Daoy (cell line): ENCODE measurements around the gene WDFY2. TPM values are rescaled to one million over a fixed set of nuclear protein-coding genes. Genes with fewer than 3 reads are reported as not detected.
A peak's percentile ranks its signal among the peaks of the same experiment; 100 is the strongest.

Experiments used
- DNase-seq: peaks from one replicate; pipeline ENCODE4 v3.0.0-alpha.2; 2015; ENCODE audit warnings: low read depth
- total RNA-seq: library from RNA; depleted of rRNA; stranded (reverse); fragments of >200 nt; shearing (Covaris generic); gene quantifications from 2 replicates; pipeline ENCODE4 v1.2.3, GENCODE V29; 2014

WDFY2 gene
- total RNA-seq, 1 experiment from 2014 or later: 4.5 TPM

- DNase-seq: no peak
Measured at GRCh38 chr13:51795419-51795818, 211.2 kb downstream of the WDFY2 start.

- DNase-seq: no peak
Measured at GRCh38 chr13:51796546-51796945, 212.3 kb downstream of the WDFY2 start.

DNA sequence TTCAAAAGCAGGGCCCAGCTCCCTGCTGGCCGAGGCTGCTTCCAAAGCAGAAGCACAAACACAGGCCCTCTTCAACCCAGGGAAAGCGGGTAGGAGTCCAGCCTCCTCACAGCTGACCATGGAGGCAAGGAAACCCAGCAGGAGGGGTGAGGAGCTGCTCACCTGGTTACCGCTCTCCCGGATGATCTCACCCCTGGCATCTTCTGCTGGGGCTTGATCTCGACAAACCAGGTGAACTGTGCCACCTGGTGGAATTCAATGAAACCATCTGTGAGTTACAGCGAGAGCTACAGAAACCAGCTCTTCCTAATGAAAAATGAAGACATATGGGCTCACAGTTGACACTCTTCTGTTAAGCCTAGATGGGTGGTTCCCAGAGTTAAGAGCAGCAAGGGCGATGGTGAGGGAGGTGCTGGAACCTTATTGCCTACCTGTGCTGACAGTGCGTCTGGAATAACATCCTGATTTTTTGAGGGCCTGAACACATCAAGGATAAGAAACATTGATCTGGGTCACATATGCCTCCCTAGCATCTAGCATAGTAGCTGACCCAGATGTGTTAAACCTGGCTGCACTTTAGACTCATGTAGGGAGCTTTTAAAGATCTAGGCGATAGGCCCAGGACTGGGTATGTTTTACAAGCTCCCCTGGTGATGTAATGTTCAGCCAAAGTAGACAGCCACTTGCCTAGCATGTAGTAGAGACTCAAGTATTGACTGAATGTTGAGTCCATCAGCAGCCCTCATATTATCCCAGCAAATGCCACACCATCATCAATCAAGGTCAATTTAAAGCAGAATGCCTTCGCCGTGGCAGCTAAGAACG, 213.6 kb downstream of the WDFY2 start:
- DNase-seq: peak; percentile 56

- DNase-seq: no peak
Measured at GRCh38 chr13:51799261-51799660, 215.0 kb downstream of the WDFY2 start.

GRCh38 chr13:51800486-51800885, 216.2 kb downstream of the WDFY2 start:
- DNase-seq: no peak

GRCh38 chr13:51801631-51802099, 217.4 kb downstream of the WDFY2 start:
- no peak for DNase-seq

DNA sequence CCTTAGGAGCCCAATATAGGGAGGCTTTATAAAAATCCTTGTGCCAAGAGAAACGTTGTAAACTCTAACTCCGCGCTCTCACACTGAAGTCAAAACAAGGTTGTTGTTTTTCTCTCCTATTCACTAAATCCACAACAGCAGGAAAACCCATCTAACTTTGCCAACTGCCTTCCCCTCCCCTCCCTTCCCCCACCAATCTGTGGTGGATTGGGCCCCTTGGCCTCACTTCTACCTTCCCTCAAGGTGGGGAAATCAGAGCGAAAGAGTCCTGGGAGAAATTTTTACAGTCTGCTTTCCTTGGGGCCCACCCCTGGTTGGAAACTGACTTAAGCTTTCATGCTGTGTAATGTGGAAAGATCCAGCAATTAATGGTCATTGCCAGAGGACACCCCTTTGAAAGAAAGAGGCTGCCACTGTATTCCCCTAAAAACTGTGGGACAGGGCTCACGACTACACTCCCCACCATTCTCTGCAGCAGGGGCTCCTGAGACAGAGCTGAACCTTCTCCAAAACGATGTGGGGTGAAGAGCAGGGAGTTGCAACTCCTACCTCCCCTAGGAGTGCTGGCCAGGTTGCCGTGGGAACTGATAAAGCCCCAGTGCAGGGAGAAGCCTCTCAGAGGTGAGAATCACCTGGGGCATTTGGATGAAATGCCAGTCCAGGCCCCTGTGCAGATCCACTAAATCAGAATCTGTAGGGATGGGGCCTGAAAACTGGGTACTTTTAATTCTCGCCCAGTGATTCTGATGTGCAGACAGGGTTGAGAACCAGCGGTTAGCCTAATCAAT, 218.6 kb downstream of the WDFY2 start:
- no peak for DNase-seq

DNA sequence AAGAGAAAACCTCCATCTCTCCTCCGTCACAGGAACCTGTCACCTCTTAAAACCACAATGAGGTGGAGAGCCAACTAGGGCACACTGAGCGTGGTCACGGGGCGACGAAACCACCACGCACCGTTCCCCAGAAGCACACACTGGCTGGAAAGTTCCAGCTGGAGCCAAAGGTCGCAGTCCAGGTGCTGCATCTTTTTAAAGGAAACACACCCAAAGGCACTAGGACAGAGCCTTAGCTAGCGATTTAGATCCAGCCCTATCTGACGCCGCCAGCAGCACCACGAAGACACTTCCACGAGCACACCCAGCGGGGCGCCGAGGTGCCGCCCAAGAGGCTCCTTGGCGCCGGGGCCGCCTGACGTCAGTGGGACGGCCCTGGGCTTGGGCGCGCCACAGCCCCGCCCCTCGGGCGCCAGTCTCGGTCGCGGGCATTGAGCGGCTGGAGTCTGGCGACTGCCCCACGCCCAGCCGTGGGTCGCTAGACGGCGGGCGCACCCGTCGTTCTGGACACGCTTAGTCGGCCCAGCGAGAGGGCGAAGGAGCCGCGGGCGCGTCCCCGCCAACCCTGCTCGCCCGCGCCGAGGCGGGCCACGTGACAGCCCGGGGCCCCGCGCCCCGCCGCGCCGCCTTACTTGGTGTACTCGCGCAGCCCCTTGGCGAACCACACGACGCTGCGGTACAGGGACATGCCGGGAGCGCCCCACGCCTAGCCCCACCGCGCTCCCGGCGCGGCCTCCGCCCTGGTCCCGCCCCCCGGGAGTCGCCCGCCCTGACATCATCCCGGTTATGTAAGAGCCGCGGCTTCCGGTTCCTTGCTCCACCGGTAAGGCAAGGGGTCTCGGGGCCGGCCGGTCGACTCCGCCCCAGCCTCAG, 219.4 kb downstream of the WDFY2 start, which contains the start of gene DHRS12:
Gene DHRS12, minus strand, starts transcription at position 742 of the 873 bp plus-strand sequence. CDS start 4,504 bp downstream, outside the sequence.
- DNase-seq: peak; percentile 83

GRCh38 chr13:51804295-51805172, 220.3 kb downstream of the WDFY2 start:
- no peak for DNase-seq

DNA sequence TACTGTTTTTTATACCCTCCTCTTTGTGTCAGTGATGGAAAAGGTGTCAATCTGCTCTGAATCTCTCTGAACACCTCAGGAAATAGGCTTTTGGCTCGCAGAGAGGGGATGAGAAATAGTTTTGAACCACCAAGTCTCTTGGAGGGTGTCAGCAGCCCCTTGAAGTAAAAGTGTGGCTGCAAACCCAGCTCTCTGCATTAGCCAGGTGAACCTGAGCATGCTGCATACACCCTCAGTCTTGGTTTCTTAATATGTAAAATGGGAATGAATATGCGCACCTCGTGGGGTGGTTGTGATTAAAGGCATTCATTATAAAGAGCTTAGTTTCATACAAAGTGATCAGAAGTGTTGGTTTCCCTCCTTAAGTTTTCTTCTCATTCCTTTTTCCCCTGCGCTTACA, 221.1 kb downstream of the WDFY2 start:
- no peak for DNase-seq

- DNase-seq: no peak
Measured at GRCh38 chr13:51805925-51806324, 221.7 kb downstream of the WDFY2 start.

GRCh38 chr13:51806566-51806965, 222.3 kb downstream of the WDFY2 start:
- DNase-seq: no peak

- no peak for DNase-seq
Measured at GRCh38 chr13:51807041-51807440, 222.8 kb downstream of the WDFY2 start.

GRCh38 chr13:51808811-51809210, 224.5 kb downstream of the WDFY2 start:
- no peak for DNase-seq

DNA sequence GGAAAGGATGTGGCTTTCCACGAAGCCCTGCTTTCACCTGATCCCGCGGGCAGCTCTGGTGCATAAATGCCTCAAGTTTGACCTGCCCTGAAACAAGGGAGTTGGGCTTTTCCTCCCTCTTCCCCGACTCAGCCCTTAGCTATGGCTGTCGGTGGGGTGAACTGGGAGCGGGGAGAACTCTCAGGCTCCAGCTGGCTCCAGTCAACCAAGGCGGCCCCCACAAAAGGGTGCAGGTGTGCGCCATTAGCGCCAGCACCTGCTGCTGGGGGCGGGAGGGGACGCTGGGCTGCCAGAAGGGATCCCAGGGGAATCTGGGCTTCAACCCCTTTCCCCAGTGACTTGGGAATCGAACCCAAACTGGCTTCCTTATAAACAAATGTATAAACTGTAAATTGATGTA, 226.8 kb downstream of the WDFY2 start:
- DNase-seq: no peak

DNA sequence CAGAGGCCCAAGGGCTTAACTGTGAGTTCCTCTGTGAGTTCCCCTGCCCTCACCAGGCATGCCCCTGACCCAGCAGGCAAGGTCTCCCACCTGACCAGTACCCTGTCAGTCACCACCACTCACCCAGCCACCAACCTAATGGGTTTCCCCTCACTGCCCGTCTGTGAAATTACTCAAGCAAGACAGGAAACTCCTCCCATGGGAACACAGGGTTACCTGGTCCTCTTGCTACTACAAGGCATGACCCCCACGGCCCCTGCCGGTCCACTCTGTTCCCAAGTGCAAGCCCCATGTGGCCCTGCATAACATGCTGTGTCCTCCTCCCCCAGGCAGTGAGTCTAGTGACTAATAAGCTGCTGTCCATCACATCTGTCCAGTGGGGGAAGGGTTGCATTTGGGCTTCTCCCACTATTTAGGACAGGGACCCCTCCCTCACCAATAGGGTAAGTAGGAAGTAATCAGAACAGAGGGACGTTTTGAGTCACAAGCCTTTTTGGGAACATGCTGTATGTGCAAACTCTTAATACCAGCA, 227.7 kb downstream of the WDFY2 start:
- DNase-seq: no peak

GRCh38 chr13:51814071-51814470, 229.8 kb downstream of the WDFY2 start:
- DNase-seq: no peak

DNA sequence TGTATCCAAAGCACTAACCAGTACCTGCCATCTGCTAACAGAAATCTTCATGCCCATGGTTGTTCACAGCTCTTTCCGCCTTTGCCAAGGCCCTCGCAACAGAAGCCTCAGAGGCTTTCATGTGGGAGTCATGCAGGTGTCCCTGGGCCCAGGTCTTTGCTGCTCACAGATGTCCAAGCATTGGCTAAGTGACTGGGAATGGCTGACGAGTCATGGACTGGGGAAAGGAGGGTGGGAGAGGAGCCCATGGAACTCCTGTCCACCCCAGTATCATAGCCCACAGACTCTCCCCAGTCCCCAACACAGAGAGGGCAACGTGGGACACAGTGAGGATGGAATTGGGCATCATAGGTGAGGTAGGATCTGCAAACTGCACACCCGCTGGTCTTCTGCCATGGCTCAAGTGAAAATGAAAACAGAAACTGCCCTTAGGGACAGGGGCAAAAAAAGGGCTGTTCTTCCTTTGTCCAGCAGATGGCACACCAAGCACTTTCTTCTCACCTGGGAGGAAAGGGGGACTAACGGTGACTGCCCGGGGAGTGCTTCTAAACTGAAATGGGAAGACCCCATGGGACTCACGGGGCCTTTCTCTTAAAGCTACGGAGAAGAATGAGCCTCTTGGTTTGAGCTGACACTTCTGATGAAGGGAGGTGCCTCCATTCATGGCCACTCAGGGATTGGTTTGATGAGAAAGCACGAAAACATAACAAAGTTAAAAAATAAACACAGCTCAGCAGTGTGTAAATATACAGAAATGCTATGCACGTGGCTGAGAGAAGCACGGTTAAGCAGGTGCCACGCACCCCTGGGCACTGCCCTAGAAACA, 230.8 kb downstream of the WDFY2 start:
- peak; percentile 60 for DNase-seq

- DNase-seq: no peak
Measured at GRCh38 chr13:51815848-51816247, 231.6 kb downstream of the WDFY2 start.
